GM12878 (cell line): ENCODE data around the gene IFT22. TPM values are rescaled to one million over a fixed set of nuclear protein-coding genes. Genes with fewer than 3 reads are reported as not detected.

Experiments
- ATAC-seq: fragments of 200-7000 bp; cut with Tn5 transposase; 3 replicates; pipeline ENCODE4 v1.9.1; 2020; ENCODE audit warnings: mild to moderate bottlenecking, moderate library complexity
- BruUV-seq: library from RNA; stranded (reverse); fragments of 400-500 nt; replicated peaks from 2 replicates; lab custom pipeline; 2021; lab: Mats Ljungman, UMichigan
- CTCF ChIA-PET: fragments of 300-600 bp; sonication (Branson Sonifier 250); formaldehyde crosslinking; extraction: SDS; loops from one replicate; lab custom pipeline; 2021; ENCODE audit warnings: inconsistent platforms; lab: Yijun Ruan, JAX
- POLR2A ChIA-PET: fragments of 350-600 bp; formaldehyde crosslinking; extraction: SDS; loops from one replicate; lab custom pipeline; 2021; ENCODE audit warnings: inconsistent platforms; lab: Charles Lee
- RAD21 ChIA-PET: fragments of 300-600 bp; sonication (Branson Sonifier 250); formaldehyde crosslinking; loops from one replicate; lab custom pipeline; 2023; ENCODE audit warnings: antibody characterized with exemption; ENCODE audit not compliant: unreplicated experiment; lab: Charles Lee
- SMC1A ChIA-PET: fragments of 300-600 bp; sonication (Branson Sonifier 250); formaldehyde crosslinking; loops from one replicate; lab custom pipeline; 2023; ENCODE audit not compliant: unreplicated experiment, uncharacterized antibody; lab: Charles Lee
- DNase-seq: peaks from one replicate; pipeline ENCODE4 v3.0.0-alpha.2; 2011; ENCODE audit warnings: low read depth, low spot score
- FAIRE-seq: peaks from 3 replicates; lab custom pipeline; 2011; peaks lifted over from hg19 to GRCh38; lab: Jason Lieb, UNC
- H2AFZ ChIP-seq: 2 replicates; pipeline ENCODE4 v1.6.0; 2011; ENCODE audit warnings: low read depth, low read length, control low read depth; ENCODE audit not compliant: control insufficient read depth
- H3K27ac ChIP-seq: 2 replicates; pipeline ENCODE4 v1.5.1; 2011; ENCODE audit warnings: control low read depth; ENCODE audit not compliant: control insufficient read depth, insufficient read depth
- H3K27me3 ChIP-seq, 2 experiments: replicated peaks in 1 of 2; 2 replicates each; pipeline versions ENCODE4 v1.6.0 to v1.6.1; 2011; ENCODE audit warnings: low read length in 1 of 2; ENCODE audit not compliant: control insufficient read depth in 2 of 2, insufficient read depth in 2 of 2
- H3K36me3 ChIP-seq, 2 experiments: 2 replicates each; pipeline ENCODE4 v1.5.1; 2011; ENCODE audit warnings: low read length in 1 of 2; ENCODE audit not compliant: control insufficient read depth in 2 of 2, insufficient read depth in 2 of 2
- H3K4me1 ChIP-seq: 2 replicates; pipeline ENCODE4 v1.6.1; 2011; ENCODE audit warnings: mild to moderate bottlenecking, low read length, moderate library complexity, mixed read lengths; ENCODE audit not compliant: control insufficient read depth, insufficient read depth
- H3K4me2 ChIP-seq: 2 replicates; pipeline ENCODE4 v1.6.0; 2011; ENCODE audit warnings: control low read depth; ENCODE audit not compliant: control insufficient read depth, insufficient read depth
- H3K4me3 ChIP-seq: fragments of 200-600 bp; sonication (generic); 2 replicates; pipeline ENCODE4 v1.5.1; 2016
- H3K79me2 ChIP-seq: 2 replicates; pipeline ENCODE4 v1.6.0; 2011; ENCODE audit warnings: low read length; ENCODE audit not compliant: control insufficient read depth, insufficient read depth
- H3K9ac ChIP-seq: 2 replicates; pipeline ENCODE4 v1.8.0; 2011; ENCODE audit warnings: low read length, control low read depth, mixed read lengths; ENCODE audit not compliant: control insufficient read depth, insufficient read depth
- H3K9me3 ChIP-seq: replicated peaks from 3 replicates; pipeline ENCODE4 v1.5.1; 2011; ENCODE audit warnings: mild to moderate bottlenecking, low read length; ENCODE audit not compliant: control insufficient read depth, insufficient read depth
- H4K20me1 ChIP-seq: 2 replicates; pipeline ENCODE4 v1.6.0; 2011; ENCODE audit not compliant: control insufficient read depth, insufficient read depth
- CHD2 ChIP-seq: IDR thresholded peaks from 2 replicates; pipeline ENCODE4 v1.6.1; 2011; ENCODE audit warnings: low read depth, low read length, improper control_type of control experiment, borderline replicate concordance
- FOXK2 ChIP-seq: fragments of 450-650 bp; IDR thresholded peaks from 2 replicates; pipeline ENCODE4 v1.6.1; 2017; ENCODE audit warnings: mild to moderate bottlenecking, moderate library complexity
- MTA2 ChIP-seq: fragments of 450-650 bp; IDR thresholded peaks from 2 replicates; pipeline ENCODE4 v1.6.1; 2016; ENCODE audit warnings: low read depth, mild to moderate bottlenecking, moderate library complexity
- SMARCA5 ChIP-seq: fragments of 450-650 bp; IDR thresholded peaks from 2 replicates; pipeline ENCODE4 v1.6.1; 2017; ENCODE audit warnings: mild to moderate bottlenecking
- TCF12 ChIP-seq: IDR thresholded peaks from 2 replicates; pipeline ENCODE4 v1.6.1; 2011; ENCODE audit warnings: low read depth, mild to moderate bottlenecking, low read length
- WGBS: methylation state at CpG from one replicate; pipeline ENCODE4 v1.1.6; 2016; ENCODE audit warnings: low lambda C conversion rate; ENCODE audit not compliant: insufficient replicate concordance, insufficient coverage; ENCODE audit errors: missing lambda C conversion rate; 5-methylcytosine and 5-hydroxymethylcytosine counted together
- in situ Hi-C: fragments of 300-500 bp; cut with MboI; formaldehyde crosslinking; loops from 9 replicates; pipeline ENCODE4 v1.14.3; 2018; ENCODE audit warnings: mixed read lengths
- intact Hi-C: fragments of 100-400 bp; cut with micrococcal nuclease; formaldehyde crosslinking; loops from one replicate; pipeline ENCODE4 v1.14.2; 2022; ENCODE audit not compliant: unreplicated experiment
- polyA plus RNA-seq, 11 experiments: library from polyadenylated mRNA; depleted of rRNA in 4 of 11; unstranded in 6 of 11; stranded (reverse) in 5 of 11; fragments of >200 nt; fragmentation: Nextera tagmentation in 4 of 11; fragmentation: Illumina TruSeq in 1 of 11; extraction: Ambion mirVana in 4 of 11; extraction: Trizol in 1 of 11; gene quantifications; 1 replicate in 1 of 11; 2 replicates in 10 of 11; pipeline versions ENCODE4 v1.2.1 to v1.2.3, GENCODE V29; 2011 to 2016; ENCODE audit warnings: inconsistent platforms in 2 of 11, missing spikeins in 2 of 11, low read depth in 1 of 11
- total RNA-seq, 4 experiments: library from RNA; depleted of rRNA in 3 of 4; stranded (reverse); fragments of >200 nt in 3 of 4; fragmentation: Illumina TruSeq in 1 of 4; extraction: Trizol in 1 of 4; gene quantifications; 2 replicates each; pipeline versions ENCODE4 v1.2.1 to v1.2.3, GENCODE V29; 2013 to 2021
- TF ChIP-seq, protein P1 (sequence below): IDR thresholded peaks from 2 replicates; pipeline ENCODE4 v1.6.1; 2011; ENCODE audit warnings: borderline replicate concordance, low read depth, mild to moderate bottlenecking, moderate library complexity, low read length; ENCODE audit not compliant: insufficient read depth, poor library complexity, severe bottlenecking
- TF ChIP-seq, protein P2 (sequence below): fragments of 450-650 bp; IDR thresholded peaks from 2 replicates; pipeline ENCODE4 v1.6.1; 2018; ENCODE audit warnings: mild to moderate bottlenecking, low read depth, moderate library complexity; ENCODE audit not compliant: partially characterized antibody
- TF ChIP-seq, protein P3 (sequence below): IDR thresholded peaks from 2 replicates; pipeline ENCODE4 v1.6.1; 2011; ENCODE audit warnings: low read depth, mild to moderate bottlenecking, low read length, moderate library complexity, borderline replicate concordance; ENCODE audit errors: extremely low read depth
- TF ChIP-seq, protein P4 (sequence below): fragments of 450-650 bp; IDR thresholded peaks from 2 replicates; pipeline ENCODE4 v1.6.1; 2018; ENCODE audit warnings: borderline replicate concordance, mild to moderate bottlenecking; ENCODE audit not compliant: partially characterized antibody

IFT22 gene
- total and polyA plus RNA-seq, 10 of the 15 experiments (the other 5 are each of a cell fraction or from before 2014, with no cell fraction given): 10.1 to 25.7 (median 19.0) TPM

DNA sequence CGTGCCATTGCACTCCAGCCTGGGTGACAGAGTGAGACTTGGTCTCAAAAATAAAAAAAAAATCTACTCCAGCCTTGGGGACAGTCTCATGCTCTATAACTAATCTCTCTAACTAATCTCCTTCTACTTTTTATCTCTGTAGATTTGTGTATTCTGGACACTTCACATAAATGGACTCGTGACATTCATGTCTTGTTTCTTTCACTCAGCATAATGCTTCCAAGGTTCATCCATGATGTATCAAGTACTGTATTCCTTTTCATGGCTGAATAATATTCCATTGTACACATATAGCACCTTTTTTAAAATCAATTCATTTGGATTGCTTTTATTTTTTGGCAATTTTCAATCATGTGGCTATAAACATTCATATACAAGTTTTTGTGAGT lies 31.3 kb upstream of the IFT22 start:
- Histone ChIP-seq H3K27me3 (no peaks in the 10 kb centered on the region; a peak in 1 of 4 replicates), H3K36me3 (no peaks in the 10 kb centered on the region), H3K79me2 (no peaks in the 10 kb centered on the region), H3K27ac (no peak overlapping the region), H3K4me2 (no peak overlapping the region), H3K4me3 (no peak overlapping the region), H3K9me3 (no peaks in the 10 kb centered on the region), H2AFZ (no peak overlapping the region), H3K9ac (no peak overlapping the region), H3K4me1 (no peaks in the 10 kb centered on the region), H4K20me1 (no peaks in the 10 kb centered on the region)
- DNase-seq: no peak
- no TSS peak for BruUV-seq
- ChIA-PET POLR2A (interaction anchor here (0.6 kb wide), 1 partner anchor 19 kb away, joined by 3 read pairs; no protein-coding TSS in a partner anchor), CTCF (no interaction called here), SMC1A (no interaction called here), RAD21 (no interaction called here)
- intact Hi-C loops: no loop called here
- no peak for FAIRE-seq
- in situ Hi-C loops: loop anchor here (25.0 kb wide), 1 partner anchor 909 kb away; no protein-coding TSS in a partner anchor
- 12% methylated on average over 2 of the region's 2 CpGs for WGBS
- TF ChIP-seq, protein P1, sequence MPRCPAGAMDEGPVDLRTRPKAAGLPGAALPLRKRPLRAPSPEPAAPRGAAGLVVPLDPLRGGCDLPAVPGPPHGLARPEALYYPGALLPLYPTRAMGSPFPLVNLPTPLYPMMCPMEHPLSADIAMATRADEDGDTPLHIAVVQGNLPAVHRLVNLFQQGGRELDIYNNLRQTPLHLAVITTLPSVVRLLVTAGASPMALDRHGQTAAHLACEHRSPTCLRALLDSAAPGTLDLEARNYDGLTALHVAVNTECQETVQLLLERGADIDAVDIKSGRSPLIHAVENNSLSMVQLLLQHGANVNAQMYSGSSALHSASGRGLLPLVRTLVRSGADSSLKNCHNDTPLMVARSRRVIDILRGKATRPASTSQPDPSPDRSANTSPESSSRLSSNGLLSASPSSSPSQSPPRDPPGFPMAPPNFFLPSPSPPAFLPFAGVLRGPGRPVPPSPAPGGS: no peak
- TF ChIP-seq TCF12 (no peak), MTA2 (no peak), FOXK2 (no peak), CHD2 (no peak), SMARCA5 (no peak)
- TF ChIP-seq, protein P2, sequence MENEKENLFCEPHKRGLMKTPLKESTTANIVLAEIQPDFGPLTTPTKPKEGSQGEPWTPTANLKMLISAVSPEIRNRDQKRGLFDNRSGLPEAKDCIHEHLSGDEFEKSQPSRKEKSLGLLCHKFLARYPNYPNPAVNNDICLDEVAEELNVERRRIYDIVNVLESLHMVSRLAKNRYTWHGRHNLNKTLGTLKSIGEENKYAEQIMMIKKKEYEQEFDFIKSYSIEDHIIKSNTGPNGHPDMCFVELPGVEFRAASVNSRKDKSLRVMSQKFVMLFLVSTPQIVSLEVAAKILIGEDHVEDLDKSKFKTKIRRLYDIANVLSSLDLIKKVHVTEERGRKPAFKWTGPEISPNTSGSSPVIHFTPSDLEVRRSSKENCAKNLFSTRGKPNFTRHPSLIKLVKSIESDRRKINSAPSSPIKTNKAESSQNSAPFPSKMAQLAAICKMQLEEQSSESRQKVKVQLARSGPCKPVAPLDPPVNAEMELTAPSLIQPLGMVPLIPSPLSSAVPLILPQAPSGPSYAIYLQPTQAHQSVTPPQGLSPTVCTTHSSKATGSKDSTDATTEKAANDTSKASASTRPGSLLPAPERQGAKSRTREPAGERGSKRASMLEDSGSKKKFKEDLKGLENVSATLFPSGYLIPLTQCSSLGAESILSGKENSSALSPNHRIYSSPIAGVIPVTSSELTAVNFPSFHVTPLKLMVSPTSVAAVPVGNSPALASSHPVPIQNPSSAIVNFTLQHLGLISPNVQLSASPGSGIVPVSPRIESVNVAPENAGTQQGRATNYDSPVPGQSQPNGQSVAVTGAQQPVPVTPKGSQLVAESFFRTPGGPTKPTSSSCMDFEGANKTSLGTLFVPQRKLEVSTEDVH: no peak
- TF ChIP-seq, protein P3, sequence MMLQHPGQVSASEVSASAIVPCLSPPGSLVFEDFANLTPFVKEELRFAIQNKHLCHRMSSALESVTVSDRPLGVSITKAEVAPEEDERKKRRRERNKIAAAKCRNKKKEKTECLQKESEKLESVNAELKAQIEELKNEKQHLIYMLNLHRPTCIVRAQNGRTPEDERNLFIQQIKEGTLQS: no peak
- TF ChIP-seq, protein P4, sequence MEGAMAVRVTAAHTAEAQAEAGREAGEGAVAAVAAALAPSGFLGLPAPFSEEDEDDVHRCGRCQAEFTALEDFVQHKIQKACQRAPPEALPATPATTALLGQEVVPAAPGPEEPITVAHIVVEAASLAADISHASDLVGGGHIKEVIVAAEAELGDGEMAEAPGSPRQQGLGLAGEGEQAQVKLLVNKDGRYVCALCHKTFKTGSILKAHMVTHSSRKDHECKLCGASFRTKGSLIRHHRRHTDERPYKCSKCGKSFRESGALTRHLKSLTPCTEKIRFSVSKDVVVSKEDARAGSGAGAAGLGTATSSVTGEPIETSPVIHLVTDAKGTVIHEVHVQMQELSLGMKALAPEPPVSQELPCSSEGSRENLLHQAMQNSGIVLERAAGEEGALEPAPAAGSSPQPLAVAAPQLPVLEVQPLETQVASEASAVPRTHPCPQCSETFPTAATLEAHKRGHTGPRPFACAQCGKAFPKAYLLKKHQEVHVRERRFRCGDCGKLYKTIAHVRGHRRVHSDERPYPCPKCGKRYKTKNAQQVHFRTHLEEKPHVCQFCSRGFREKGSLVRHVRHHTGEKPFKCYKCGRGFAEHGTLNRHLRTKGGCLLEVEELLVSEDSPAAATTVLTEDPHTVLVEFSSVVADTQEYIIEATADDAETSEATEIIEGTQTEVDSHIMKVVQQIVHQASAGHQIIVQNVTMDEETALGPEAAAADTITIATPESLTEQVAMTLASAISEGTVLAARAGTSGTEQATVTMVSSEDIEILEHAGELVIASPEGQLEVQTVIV: no peak
- no peak for ATAC-seq
